Endothelial cell of umbilical vein (primary cell): Measurements from ENCODE around the gene GGPS1. TPM values are rescaled to one million over a fixed set of nuclear protein-coding genes. Genes with fewer than 3 reads are reported as not detected.

Experiments
- BruUV-seq: library from RNA; stranded (reverse); fragments of 400-500 nt; replicated peaks from 2 replicates; lab custom pipeline; 2021; lab: Mats Ljungman, UMichigan
- CTCF ChIA-PET: fragments of 300-600, 350-600 bp; sonication (Branson Sonifier 250); formaldehyde crosslinking; loops from one replicate; lab custom pipeline; 2021; ENCODE audit warnings: antibody characterized with exemption, inconsistent platforms; lab: Charles Lee
- POLR2A ChIA-PET: fragments of 300-600, 350-600 bp; sonication (Branson Sonifier 250); formaldehyde crosslinking; loops from one replicate; lab custom pipeline; 2021; ENCODE audit warnings: antibody characterized with exemption, inconsistent platforms; lab: Charles Lee
- DNase-seq: peaks from one replicate; pipeline ENCODE4 v3.0.0-alpha.2; 2011; ENCODE audit warnings: low read depth, low spot score
- FAIRE-seq: peaks from 2 replicates; lab custom pipeline; 2011; peaks lifted over from hg19 to GRCh38; lab: Jason Lieb, UNC
- H2AFZ ChIP-seq: 2 replicates; pipeline ENCODE4 v1.6.0; 2012; ENCODE audit warnings: low read depth, low read length, control low read depth, inconsistent platforms
- H3K27ac ChIP-seq: 2 replicates; pipeline ENCODE4 v1.5.1; 2011; ENCODE audit warnings: low read depth, mild to moderate bottlenecking, control low read depth, low read length, moderate library complexity; ENCODE audit not compliant: insufficient read depth
- H3K27me3 ChIP-seq, 2 experiments: 2 replicates each; pipeline versions ENCODE4 v1.6.0 to v1.6.1; 2011; ENCODE audit warnings: low read length in 2 of 2, mixed read lengths in 1 of 2; ENCODE audit not compliant: control insufficient read depth in 2 of 2, insufficient read depth in 2 of 2
- H3K36me3 ChIP-seq, 2 experiments: 2 replicates in 1 of 2; 3 replicates in 1 of 2; pipeline ENCODE4 v1.5.1; 2011; ENCODE audit warnings: low read length in 2 of 2, mild to moderate bottlenecking in 1 of 2, moderate library complexity in 1 of 2; ENCODE audit not compliant: control insufficient read depth in 2 of 2, insufficient read depth in 2 of 2; ENCODE audit errors: extremely low read depth in 1 of 2
- H3K4me1 ChIP-seq: 3 replicates; pipeline ENCODE4 v1.5.1; 2011; ENCODE audit warnings: mild to moderate bottlenecking, low read length; ENCODE audit not compliant: control insufficient read depth, insufficient read depth; ENCODE audit errors: extremely low read depth
- H3K4me2 ChIP-seq: 2 replicates; pipeline ENCODE4 v1.6.1; 2011; ENCODE audit warnings: low read length, control low read depth, mixed read lengths; ENCODE audit not compliant: insufficient read depth
- H3K4me3 ChIP-seq, 3 experiments: fragments of 200-600 bp in 1 of 3; sonication (generic), shearing (Covaris generic) in 1 of 3; replicated peaks in 1 of 3; 2 replicates each; pipeline ENCODE4 v1.5.1; 2011 to 2016; ENCODE audit warnings: control low read depth in 3 of 3, low read length in 3 of 3, mild to moderate bottlenecking in 2 of 3, inconsistent platforms in 1 of 3, low read depth in 1 of 3, moderate library complexity in 1 of 3; ENCODE audit not compliant: insufficient read depth in 1 of 3
- H3K79me2 ChIP-seq: 2 replicates; pipeline ENCODE4 v1.6.0; 2012; ENCODE audit warnings: low read length, inconsistent platforms; ENCODE audit not compliant: control insufficient read depth, insufficient read depth
- H3K9ac ChIP-seq: replicated peaks from 2 replicates; pipeline ENCODE3; 2011; ENCODE audit warnings: low read length, control low read depth; ENCODE audit not compliant: insufficient read depth; ENCODE audit errors: extremely low read depth
- H3K9me1 ChIP-seq: replicated peaks from 3 replicates; pipeline ENCODE4 v1.6.0; 2011; ENCODE audit warnings: mild to moderate bottlenecking, low read length; ENCODE audit not compliant: control insufficient read depth, insufficient read depth; ENCODE audit errors: extremely low read depth
- H3K9me3 ChIP-seq: replicated peaks from 2 replicates; pipeline ENCODE4 v1.5.1; 2012; ENCODE audit warnings: low read length, inconsistent platforms; ENCODE audit not compliant: control insufficient read depth, insufficient read depth
- H4K20me1 ChIP-seq: replicated peaks from 2 replicates; pipeline ENCODE3; 2011; ENCODE audit warnings: mild to moderate bottlenecking, low read length; ENCODE audit not compliant: control insufficient read depth, insufficient read depth; ENCODE audit errors: extremely low read depth
- EZH2 ChIP-seq: IDR thresholded peaks from 2 replicates; pipeline ENCODE4 v1.6.1; 2012; ENCODE audit warnings: borderline replicate concordance, low read depth, mild to moderate bottlenecking, moderate library complexity, low read length, inconsistent platforms; ENCODE audit not compliant: severe bottlenecking
- FOS ChIP-seq: IDR thresholded peaks from 2 replicates; pipeline ENCODE4 v1.6.1; 2011; ENCODE audit warnings: mild to moderate bottlenecking, low read length, moderate library complexity, borderline replicate concordance; ENCODE audit not compliant: insufficient read depth
- GATA2 ChIP-seq: IDR thresholded peaks from 2 replicates; pipeline ENCODE4 v1.7.0; 2011; ENCODE audit warnings: low read depth, mild to moderate bottlenecking, moderate library complexity, mixed read lengths, low read length; ENCODE audit not compliant: insufficient read length, insufficient read depth
- JUN ChIP-seq: IDR thresholded peaks from 2 replicates; pipeline ENCODE4 v1.6.1; 2011; ENCODE audit warnings: borderline replicate concordance, low read depth; ENCODE audit not compliant: insufficient read length, insufficient read depth
- MAX ChIP-seq: IDR thresholded peaks from 2 replicates; pipeline ENCODE4 v1.6.1; 2011; ENCODE audit not compliant: insufficient read depth, insufficient read length
- MYC ChIP-seq: IDR thresholded peaks from one replicate; pipeline ENCODE4 v1.6.1; 2011; ENCODE audit warnings: mild to moderate bottlenecking, low read depth, low read length
- POLR2A ChIP-seq: IDR thresholded peaks from 2 replicates; pipeline ENCODE4 v1.6.1; 2012; ENCODE audit warnings: low read depth, mild to moderate bottlenecking, control low read depth, low read length
- POLR2AphosphoS5 ChIP-seq: IDR thresholded peaks from 2 replicates; pipeline ENCODE4 v1.6.1; 2012; ENCODE audit warnings: low read depth, mild to moderate bottlenecking, control low read depth, low read length, moderate library complexity; ENCODE audit not compliant: insufficient read depth
- dilution Hi-C: fragments of 300-500 bp; cut with MboI; formaldehyde crosslinking; loops from one replicate; pipeline ENCODE4 v1.15.0; 2019; ENCODE audit warnings: low sequenced_read_pairs; ENCODE audit not compliant: extremely low pct_ligation_motif_present
- intact Hi-C: fragments of 100-400 bp; cut with micrococcal nuclease; formaldehyde crosslinking; loops from one replicate; pipeline ENCODE4 v1.10.0; 2022
- polyA plus RNA-seq, 4 experiments: library from polyadenylated mRNA; depleted of rRNA in 3 of 4; stranded (reverse) in 3 of 4; unstranded in 1 of 4; fragments of >200 nt; gene quantifications; 2 replicates each; pipeline versions ENCODE4 v1.2.1 to v1.2.3, GENCODE V29; 2011 to 2012; ENCODE audit warnings: missing spikeins in 1 of 4
- total RNA-seq: library from RNA; stranded (reverse); gene quantifications from 2 replicates; pipeline ENCODE4 v1.2.3, GENCODE V29; 2021
- TF ChIP-seq, protein P1 (sequence below), 2 donors: IDR thresholded peaks; 1 replicate in 1 of 2; 2 replicates in 1 of 2; pipeline ENCODE4 v1.5.1; 2011; ENCODE audit warnings: low read length in 2 of 2, mild to moderate bottlenecking in 2 of 2, moderate library complexity in 2 of 2, control low read depth in 1 of 2, inconsistent platforms in 1 of 2, low read depth in 1 of 2; ENCODE audit not compliant: insufficient read depth in 1 of 2; ENCODE audit errors: extremely low read depth in 1 of 2

The GGPS1 gene
- total and polyA plus RNA-seq, 2 donors (not counting 3 experiments of a cell fraction or from before 2014, with no cell fraction given): 10.7 to 29.5 TPM

DNA sequence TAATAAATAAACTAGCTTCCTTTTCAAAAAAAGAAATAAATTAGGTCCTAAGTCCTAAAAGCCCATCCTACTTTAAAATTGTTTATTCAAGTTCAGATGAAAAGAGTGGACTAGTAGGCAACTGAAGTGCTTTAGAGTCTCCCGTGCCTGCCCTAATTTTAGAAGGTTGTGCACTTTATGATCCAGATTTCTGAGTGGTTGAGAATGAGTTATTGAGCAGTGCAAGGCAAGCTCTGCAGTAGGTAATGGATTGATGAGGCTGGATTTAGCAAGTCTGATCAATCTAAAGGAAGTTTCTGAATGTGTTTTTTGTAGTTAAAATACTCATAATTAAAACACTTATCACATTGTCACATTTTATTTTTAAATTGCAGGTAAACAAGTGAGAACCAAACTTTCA is 13.0 kb downstream of the GGPS1 start:
- H3K9ac ChIP-seq: no peak overlapping the region
- no peak for FAIRE-seq
- ChIA-PET CTCF (interaction anchor here (1.6 kb wide), 1 partner anchor 11 kb away, joined by 4 read pairs; no protein-coding TSS in a partner anchor), POLR2A (interaction anchor here (0.7 kb wide), 1 partner anchor 128 kb away, joined by 4 read pairs; no protein-coding TSS in a partner anchor)
- no peak overlapping the region for H3K27ac ChIP-seq
- no peaks in the 10 kb centered on the region for H4K20me1 ChIP-seq
- H3K4me3 ChIP-seq: no peak overlapping the region
- H3K27me3 ChIP-seq: no peaks in the 10 kb centered on the region
- no peak overlapping the region for H2AFZ ChIP-seq
- intact Hi-C loops (no loop called here), dilution Hi-C loops (no loop called here)
- no TSS peak for BruUV-seq
- peaks cover 6 to 11% of the 10 kb centered on the region in 2 experiments for H3K36me3 ChIP-seq
- no peaks in the 10 kb centered on the region for H3K9me3 ChIP-seq
- no peak overlapping the region for H3K4me2 ChIP-seq
- no peaks in the 10 kb centered on the region for H3K9me1 ChIP-seq
- no peaks in the 10 kb centered on the region for H3K4me1 ChIP-seq
- no peak for DNase-seq
- no peak for TF ChIP-seq EZH2
- no peak for TF ChIP-seq GATA2
- no peak for TF ChIP-seq JUN
- no peak for TF ChIP-seq MAX
- TF ChIP-seq FOS: no peak
- no peak for TF ChIP-seq POLR2AphosphoS5
- TF ChIP-seq, protein P1, sequence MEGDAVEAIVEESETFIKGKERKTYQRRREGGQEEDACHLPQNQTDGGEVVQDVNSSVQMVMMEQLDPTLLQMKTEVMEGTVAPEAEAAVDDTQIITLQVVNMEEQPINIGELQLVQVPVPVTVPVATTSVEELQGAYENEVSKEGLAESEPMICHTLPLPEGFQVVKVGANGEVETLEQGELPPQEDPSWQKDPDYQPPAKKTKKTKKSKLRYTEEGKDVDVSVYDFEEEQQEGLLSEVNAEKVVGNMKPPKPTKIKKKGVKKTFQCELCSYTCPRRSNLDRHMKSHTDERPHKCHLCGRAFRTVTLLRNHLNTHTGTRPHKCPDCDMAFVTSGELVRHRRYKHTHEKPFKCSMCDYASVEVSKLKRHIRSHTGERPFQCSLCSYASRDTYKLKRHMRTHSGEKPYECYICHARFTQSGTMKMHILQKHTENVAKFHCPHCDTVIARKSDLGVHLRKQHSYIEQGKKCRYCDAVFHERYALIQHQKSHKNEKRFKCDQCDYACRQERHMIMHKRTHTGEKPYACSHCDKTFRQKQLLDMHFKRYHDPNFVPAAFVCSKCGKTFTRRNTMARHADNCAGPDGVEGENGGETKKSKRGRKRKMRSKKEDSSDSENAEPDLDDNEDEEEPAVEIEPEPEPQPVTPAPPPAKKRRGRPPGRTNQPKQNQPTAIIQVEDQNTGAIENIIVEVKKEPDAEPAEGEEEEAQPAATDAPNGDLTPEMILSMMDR (IDR thresholded peaks at IDR 0.05; ENCODE audit: extremely low read depth in 1 of 2, insufficient read depth in 1 of 2, low read depth in 1 of 2, low read length in 2 of 2): no peak
- TF ChIP-seq POLR2A: no peak
- TF ChIP-seq MYC: no peak
- H3K79me2 ChIP-seq: no peaks in the 10 kb centered on the region
